HG02938 (cell line): ENCODE results near the gene POPDC3.

ENCODE experiments used
- ATAC-seq: cut with Tn5 transposase; IDR thresholded peaks from one replicate; pipeline ENCODE4 v1.9.1; 2021; ENCODE audit warnings: mild to moderate bottlenecking, moderate library complexity; ENCODE audit not compliant: unreplicated experiment

POPDC3 gene

DNA sequence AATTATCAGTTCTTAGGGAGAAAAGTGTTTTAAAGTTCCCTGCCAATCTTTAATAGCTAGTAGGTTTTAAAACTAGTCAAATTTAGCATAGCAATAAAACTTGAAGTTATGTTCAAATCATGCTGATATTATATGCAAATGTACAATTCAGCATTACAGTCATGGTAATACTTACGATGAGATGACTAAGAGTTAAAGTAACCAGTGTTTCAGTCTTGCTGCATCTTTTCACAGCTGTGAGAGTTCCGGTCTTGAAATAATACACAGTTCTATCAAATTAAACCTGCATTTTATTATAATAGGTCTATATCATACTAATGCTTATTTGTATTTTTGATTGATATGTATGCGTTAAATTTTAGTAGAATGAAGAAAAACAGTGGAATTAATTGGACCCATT is 26.1 kb downstream of the POPDC3 start:
- no peak for ATAC-seq

DNA sequence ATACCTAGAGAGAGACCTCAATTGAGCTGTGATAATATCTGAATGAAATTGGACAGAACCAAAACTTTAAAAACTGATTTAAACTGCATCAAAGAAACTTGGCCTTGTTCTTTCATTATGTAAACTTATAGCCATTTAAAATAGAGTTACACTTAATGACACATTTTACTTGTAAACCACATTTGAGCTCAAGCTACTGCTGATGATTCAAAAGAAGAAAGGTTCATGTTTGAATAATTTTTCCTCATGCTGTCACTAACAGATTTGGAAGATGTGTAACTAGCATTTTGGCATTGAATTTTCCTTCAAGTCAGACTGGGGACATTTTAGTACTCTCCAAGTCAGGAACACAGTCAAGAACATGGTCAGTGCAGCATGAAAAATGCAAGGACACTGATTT is 26.9 kb downstream of the POPDC3 start:
- ATAC-seq = no peak

DNA sequence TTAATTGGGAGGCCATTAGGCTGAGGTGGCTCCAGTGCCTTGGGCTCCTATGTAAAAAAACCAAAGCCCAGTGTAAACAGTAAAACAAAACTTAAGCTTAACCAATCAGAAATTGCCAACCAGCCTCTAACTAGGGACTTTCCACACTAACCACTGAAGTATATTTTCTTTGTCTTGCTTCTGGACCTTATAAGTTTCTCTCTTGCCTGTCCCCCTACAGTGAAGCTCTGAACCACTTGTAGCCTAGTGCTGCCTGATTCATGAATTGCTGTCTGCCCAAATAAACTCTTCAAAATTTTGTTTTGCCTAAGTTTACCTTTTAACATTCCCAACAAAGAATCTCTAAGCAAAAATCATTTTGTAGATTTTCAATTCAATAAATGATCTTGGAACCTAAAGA is 28.2 kb downstream of the POPDC3 start:
- ATAC-seq = no peak

DNA sequence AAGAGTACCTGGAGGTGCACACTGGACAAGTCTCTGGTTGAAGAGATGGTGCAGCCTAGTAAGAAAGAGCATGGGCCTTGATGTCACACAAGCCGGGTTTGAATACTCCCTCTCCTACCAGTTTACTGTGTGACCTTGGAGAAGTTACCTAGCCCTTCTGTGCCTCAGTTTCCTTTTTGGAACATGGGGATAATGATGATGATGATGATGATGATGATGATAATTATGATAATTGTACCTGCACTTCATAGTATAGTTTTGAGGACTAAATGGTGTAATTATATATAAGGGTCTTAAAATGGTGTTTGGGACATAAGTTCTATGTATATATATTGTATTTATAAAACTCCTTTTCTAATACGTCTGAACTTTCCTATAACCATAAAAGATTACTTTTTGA is 41.7 kb downstream of the POPDC3 start:
- no peak for ATAC-seq

DNA sequence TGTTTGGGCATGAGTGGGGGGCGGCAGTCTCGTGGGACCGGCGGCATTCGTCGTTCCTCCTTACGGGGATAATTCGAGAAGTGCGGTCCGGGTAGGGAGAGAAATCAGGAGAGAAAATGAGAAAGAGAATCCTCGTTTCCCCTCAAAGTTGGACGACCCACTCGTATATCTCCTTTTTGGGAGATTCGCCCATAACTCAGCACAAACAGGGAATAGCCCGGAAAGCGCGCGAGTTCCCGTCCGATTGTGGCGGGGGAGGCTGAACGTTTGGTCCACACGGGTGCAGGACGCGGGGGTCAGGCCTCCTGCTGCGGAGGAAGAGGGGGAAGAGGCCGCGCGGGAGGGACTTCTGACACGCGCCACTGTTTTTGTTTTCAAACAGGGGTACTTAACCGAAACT is 42.4 kb downstream of the POPDC3 start:
- no peak for ATAC-seq

DNA sequence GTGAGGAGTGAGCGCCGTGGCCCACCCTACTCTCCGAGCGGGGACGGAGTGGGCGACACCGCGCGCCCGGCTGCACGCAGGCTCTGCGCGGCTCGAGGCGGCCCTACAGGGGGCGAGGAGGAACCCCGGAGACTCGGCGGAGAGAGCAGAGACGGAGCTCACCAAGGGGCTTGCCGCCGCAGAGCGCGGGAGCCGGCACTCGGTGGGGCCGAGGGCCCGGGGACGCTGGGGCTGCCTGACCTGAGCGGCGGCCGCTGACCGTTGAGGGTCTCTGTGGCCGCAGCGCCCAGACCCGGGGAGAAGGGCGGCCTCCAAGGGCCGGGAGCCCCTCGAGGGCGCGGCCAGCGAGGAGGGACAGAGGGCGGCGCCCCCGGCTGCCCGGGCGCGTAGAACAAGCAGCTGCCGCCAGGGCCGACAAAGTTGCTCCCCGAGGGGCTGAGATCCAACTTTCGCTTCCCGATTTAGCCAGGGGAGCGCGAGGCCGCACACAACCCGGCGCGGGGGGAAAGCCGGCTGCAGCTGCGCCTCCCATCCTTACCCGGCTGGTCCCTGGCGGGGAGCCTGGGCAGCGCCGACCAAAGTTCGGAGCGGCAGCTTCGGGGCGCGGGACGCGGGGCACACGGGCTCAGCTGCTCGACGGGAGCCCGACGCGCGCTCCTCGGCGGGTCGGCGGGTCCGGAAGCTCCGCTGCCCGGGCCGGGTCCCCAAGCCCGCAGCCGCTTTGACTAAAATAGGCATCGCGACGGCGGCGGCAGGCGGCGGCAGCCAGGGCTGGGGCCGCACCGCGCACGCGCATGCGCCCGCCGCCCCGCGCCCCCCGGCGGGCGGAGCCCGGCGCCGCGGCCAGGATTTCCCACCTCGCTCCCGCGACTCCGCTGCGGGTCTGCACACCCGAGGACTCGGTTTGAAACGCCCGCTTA is 43.1 kb downstream of the POPDC3 start:
- ATAC-seq = peak; percentile 54

DNA sequence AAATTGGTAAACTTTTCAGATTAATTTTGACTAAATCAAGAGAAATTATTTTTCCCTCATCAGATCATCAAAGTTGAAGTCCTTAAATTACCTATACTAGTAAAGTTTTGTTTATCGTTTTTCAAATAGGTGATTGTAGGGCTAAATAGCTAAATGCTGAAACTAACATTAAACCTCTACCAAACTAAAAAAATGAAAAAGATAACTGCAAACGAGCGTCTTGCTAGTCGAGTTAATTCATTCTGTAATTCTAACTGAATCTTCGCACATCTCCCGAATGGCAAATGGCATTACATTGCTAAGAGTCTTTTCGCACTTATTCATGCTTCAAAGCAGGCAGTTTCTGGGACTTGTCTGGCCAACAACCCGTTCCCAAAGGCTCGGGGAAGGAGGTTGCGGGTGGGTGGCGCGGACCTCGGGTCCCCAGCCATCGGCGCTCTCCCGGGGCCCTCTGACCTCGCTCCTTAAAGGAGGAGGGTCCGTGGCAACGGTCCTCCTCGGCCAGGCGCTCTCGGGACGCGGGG is 43.8 kb downstream of the POPDC3 start:
- no peak for ATAC-seq

DNA sequence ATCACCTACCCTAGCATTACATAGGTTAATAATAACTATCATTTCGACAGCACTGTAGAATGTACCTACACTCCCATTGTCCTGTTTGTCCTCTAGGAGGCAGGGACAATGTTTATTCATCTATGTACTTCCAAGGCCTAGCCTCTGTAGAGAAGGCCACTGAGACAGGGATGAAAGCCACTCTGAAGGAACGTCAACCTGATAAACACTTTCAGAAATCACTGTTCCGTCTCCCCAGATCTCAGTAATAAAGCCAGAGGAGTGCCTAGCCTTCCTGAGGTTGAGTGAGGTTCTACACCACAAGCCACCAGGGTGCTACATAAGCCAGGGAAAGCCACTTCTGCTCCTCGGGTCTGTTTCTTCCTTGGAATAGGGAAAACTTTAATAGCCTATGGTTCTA is 44.8 kb downstream of the POPDC3 start:
- ATAC-seq = no peak

DNA sequence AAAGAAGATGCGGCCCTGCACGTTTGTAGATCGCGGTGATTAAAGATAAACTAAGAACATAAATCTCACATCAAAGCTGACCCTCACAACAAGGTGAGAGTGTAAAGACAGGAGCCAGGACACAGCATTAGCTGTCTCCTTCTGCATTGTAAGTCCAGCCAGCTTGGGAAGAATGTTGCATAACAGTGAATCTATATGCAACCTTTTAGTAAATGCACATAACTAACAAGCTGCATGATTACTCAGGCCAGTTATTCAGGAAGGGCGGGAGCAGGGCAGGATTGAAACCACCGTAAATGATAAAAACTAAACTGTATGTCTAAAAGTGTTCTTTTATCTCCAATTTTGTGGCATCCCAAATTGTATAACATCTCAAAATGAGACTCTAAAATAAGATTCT is 57.1 kb downstream of the POPDC3 start:
- ATAC-seq = no peak

DNA sequence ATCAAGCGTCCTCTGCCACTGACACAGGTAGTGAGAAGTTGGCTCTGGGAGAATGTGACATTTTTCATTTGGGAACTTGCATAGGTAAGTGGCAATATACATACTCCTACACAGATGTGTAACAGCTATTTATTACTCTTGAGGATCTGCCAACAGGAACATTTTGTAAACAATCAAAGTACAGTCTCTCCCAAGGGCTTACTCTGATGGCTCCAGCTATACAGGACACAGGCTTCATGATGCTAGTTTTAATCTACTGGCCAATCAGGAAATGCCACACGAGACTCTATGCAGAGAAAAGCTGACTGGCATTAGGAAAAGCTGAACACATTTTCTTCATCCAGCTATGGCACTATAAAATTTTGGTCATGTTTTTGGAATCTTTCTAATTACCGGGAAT is 57.8 kb downstream of the POPDC3 start:
- ATAC-seq = no peak

DNA sequence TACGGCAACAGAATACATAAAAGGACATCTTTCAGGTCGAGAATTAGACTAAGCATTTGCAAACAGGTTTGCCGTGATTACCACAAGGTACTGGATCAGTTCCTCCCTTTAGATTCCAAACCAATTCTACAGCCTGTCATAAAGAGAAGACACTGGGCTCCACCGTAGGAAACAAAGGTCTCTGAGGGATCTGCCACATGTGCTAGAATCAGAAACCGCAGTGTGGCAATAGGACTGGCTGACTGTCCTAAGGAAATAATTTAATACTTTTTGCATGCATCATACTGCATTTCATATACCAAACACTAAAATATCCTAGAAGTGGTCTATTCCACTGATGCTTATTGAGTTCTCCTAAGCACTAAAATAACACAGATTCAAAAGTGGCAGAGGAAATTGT is 59.2 kb downstream of the POPDC3 start:
- no peak for ATAC-seq

DNA sequence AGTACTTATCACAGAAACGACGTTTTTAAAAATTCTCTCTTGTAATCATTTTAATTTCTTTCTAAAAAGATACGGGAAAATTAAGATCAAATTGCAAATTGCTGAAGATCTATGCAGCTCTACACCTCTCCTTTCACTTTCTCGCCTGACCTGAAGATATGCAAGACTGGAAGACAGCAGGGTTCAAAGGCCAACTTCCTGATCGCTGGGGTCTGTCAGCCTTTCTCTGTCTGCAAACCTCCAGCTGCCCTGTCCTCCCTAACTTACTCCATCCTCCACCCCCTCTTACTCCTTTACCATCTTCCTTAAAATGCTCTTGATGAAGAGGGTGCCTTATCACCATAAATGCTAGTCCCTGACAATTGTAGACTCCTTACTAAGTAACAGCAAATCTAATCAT is 63.7 kb downstream of the POPDC3 start:
- ATAC-seq = no peak

DNA sequence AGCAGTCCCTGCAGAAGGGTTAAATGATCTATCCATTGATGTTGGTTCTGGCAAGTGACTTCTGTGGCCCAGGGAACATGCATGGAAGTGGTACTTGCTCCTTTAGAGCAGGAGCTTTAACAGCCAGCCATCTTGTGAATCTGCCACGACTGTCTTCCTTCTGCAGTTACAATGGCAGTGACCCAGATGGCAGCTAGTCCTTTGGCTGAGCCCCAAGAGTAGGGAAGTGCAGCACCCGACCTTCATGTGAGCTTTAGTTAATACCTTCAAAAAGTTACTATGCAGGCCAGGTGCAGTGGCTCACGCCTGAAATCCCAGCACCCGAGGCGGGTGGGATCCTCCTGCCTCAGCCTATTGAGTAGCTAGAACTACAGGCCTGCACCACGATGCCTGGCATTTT is 66.4 kb downstream of the POPDC3 start:
- ATAC-seq = no peak

DNA sequence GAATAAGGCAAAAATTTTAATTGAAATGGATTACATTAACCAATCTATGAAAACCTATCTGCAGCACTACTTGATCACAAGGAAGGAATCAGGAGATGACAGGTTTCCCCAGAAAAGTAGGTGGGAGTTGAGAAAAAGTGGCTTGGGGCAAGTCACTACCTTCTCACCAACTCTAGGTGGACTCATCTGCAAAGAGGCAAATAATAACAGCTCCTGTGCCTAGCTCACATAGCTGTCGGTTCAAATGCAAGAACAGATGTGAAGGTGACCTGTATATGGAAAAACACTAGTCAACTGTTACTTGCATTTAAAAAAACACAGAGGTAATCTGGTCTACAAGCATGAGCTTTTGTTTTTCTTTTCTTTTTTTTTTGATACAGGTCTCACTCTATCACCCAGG is 67.2 kb downstream of the POPDC3 start:
- no peak for ATAC-seq

DNA sequence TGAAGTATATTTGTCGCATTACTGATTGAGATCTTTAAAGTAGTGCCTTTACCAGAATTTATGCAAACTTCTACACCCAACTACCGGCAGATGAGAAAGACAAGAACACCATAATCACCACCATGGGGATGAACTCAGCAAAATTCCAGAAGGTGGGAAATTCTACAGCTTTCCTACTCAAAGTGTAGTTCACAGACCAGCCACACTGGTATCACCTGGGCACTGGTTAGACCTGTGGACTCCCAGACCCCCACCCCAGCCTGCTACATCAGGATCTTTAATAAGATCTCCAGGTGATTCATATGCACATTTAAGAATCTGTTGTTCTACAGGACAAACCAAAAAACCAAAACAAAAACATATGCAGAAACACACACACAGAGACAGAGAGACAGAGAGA is 67.9 kb downstream of the POPDC3 start:
- ATAC-seq = no peak

DNA sequence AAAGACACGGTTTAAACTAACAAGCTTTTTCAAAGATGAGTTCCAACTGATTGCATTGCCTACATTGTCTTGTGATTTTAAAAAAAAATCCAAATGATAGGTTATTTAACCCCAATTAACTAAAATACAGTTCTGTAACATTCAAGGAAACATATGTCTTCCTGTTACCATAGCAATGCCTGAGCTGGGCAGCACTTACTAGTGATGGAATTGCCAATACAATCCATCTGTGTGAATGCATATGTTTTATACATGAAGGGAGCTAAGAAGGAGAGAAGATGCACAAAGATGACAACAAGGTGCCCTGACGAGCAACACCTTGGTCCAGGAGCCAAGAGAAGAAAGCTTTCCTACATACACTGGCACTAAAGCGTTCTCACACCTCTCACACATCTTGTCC is 68.7 kb downstream of the POPDC3 start:
- ATAC-seq = no peak

DNA sequence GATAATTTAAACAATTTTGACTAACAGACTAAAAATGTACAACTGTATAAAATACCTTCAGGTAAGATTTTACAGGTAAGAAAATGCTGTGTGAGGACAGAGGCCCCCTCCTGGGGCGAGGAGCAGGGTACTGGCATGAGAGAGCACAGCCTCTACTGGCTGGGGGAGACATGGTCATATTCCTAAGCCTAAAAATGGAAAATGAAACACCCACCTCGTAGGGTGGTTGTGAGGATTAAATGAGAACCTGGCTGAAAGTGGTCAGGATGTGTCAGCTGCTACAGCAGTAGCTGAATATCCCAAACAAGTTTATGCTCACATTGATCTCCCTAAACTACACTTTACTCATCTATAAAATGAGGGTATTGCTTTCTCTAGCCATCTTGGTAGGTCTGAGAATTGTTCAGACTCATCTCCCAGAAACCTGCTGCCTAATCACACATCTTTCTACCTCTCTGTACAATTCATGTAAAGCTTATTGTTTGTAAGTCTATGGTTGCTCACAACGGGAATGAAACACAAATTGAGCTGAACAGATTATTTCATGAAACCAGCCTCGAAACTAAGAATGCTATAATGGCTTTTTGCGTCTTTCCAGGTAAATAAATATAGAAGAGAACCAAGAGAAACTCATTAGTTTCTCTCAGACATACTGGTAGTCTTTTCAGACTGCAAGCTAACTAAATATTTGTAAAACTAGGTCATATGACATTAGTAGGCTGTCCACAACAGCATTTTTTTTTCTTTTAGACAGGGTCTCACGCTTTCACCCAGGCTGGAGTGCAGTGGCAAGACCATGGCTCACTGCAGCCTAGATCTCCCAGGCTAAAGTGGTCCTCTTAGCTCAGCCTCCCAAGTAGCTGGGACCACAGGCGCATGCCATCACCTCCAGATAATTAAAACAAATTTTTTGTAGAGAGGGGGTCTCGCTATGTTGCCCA is 69.6 kb downstream of the POPDC3 start:
- ATAC-seq = no peak

DNA sequence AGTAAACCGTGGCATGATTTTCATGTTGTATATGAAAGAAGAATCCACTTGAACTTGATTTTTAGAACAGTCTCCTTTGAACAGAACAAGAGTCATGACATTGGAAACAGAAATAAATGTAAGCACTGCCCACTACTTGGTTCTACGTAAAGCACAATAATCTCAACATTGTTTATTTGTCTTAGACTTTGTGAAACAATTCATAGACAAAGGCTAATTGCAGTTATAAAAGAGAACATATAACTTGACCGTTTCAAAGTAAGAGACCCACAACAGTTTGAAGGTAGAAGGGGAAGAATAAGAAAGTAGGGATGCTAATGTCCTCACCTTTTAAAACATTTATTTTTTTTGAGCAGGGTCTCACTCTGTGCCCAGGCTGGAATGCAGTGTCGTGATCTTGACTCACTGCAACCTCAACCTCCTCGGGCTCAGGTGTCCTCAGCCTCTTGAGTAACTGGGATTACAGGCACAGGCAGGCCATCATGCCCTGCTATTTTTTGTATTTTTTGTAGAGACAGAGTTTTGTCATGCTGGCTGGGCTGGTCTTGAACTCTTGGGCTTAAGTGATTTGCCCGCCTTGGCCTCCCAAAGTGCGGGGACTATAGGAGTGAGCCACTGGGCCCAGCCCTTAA is 71.1 kb downstream of the POPDC3 start:
- ATAC-seq = no peak
